CD4-positive, alpha-beta T cell treated with Interleukin-17A for 4 hours (primary cell): ENCODE data around the gene SLC29A4.
"Not testable (repeated sequence)": the region's sequence is repeated elsewhere in the genome, so short reads cannot be mapped to it uniquely, and the experiment has no call there.

Experiments
- DNase-seq: peaks from one replicate; pipeline ENCODE4 v3.0.0-alpha.2; 2020; ENCODE audit warnings: mixed read lengths

The SLC29A4 gene, protein sequence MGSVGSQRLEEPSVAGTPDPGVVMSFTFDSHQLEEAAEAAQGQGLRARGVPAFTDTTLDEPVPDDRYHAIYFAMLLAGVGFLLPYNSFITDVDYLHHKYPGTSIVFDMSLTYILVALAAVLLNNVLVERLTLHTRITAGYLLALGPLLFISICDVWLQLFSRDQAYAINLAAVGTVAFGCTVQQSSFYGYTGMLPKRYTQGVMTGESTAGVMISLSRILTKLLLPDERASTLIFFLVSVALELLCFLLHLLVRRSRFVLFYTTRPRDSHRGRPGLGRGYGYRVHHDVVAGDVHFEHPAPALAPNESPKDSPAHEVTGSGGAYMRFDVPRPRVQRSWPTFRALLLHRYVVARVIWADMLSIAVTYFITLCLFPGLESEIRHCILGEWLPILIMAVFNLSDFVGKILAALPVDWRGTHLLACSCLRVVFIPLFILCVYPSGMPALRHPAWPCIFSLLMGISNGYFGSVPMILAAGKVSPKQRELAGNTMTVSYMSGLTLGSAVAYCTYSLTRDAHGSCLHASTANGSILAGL

DNA sequence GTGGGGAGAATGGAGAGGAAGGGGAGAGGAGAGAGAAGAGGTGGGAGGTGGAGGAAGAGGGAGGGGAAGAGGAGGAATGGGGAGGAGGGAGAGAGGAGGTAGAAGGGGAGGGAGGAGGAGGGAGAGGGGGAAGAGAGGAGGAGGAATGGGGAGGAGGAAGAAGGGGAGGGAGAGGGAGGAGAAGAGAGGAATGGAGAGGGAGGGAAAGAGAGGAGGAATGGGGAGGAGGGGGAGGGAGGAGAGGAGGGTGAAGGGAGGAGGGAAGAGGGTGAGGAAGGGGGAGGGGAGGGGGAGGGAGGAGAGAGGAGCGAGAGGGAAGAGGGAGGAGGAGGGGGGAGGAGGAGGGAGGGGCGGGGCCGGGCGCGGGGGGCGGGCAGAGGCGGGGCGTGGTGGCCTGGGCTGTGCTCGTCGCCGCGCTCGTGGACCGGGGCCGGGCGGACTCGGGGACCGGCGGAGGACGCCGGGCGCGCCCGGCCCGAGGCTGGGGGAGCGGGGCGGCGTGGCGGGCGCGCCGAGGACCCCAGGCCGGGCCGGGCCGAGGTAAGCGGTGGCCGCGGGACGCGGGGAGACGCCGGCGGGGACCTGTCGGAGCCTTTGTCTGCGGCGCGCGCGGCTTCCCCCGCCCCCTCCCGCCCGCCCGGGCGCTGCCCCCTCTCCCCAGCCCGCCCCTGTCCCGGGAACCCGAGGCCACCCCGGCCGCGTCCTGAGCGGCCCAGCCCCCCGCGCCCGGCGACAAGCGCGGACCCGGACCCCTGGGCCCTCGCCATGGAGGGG lies at the start of gene SLC29A4:
TSS of gene SLC29A4 (plus strand) at position 401 of the 774 bp plus-strand sequence. CDS start 4,874 bp downstream, outside the sequence.
- peak; percentile 64 for DNase-seq

DNA sequence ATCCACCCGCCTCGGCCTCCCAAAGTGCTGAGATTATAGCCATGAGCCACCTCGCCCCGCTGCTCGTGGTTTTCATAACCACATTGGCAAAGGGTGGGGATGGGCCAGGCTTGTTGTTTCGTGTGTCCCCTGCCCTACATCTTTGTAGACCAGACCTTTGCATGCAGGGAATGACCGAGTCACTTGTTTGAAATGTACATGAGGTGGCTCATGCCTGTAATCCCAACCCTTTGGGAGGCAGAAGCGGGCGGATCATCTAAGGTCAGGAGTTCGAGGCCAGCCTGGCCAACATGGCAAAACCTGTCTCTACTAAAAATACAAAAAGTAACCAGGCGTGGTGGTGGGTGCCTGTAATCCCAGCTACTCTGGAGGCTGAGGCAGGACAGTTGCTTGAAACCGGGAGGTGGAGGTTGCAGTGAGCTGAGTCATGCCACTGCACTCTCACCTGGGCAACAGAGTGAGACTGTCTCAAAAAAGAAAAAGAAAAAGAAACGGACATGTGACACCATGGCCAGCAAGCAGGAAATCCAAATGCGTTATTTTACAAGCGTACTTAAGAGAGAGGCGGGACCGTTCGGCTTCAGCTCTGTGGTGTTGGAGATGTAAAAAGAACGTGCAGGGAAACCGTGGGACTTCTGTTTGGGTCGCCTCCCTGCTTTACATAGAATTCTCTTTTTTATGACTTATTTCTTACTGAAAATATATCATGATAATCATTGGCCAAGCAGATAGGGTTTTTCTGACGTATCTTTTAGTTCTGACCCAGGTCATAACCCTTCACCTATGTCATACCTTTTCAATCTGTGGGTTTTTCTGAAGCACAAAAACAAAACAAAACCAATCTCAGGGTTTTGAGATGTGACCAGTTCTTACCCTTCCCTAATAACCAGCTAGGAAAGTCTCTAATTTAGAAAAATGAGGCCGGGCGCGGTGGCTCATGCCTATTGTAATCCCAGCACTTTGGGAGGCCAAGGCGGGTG lies 47.6 kb upstream of the SLC29A4 start:
- no peak for DNase-seq

DNA sequence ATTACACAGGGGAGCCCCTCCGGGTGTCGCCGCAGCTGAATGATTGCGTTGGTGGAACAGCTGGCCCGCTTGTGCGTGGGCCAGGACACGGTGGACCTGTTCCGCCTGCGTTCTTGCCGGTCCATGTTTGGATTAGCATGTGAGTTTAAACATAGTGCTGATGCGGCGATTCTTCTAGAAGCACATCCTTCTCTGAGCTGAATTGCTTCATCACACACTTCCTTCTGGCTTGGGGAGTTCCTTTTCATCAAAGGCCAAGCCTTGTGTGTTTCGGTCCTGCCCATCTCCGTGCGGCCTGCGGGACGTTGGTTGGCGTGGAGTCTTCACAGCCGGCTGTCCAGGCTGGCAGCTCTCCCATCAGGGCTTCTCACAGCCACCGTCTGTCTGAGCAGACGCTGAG lies 45.5 kb upstream of the SLC29A4 start:
- DNase-seq: no peak

DNA sequence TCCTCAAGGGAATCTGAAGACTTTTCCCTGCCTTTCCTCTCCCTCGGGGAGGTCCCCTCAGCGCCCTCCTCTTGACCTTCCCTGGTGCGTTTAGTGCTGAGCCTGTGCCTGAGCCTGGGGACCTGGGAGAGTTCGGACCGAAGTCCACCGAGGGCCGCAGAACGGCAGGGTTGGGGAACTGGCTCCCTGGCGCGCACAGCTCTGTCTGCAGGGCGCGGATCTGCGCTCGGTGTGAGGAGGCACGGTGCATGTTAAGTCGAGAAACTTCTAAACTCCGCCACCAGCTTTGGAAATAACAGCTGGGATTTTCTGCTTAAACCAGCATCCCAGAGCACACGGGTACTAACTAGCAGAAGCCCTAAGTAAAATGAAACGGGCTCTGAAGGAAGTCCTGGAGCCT lies 44.2 kb upstream of the SLC29A4 start:
- DNase-seq: no peak

DNA sequence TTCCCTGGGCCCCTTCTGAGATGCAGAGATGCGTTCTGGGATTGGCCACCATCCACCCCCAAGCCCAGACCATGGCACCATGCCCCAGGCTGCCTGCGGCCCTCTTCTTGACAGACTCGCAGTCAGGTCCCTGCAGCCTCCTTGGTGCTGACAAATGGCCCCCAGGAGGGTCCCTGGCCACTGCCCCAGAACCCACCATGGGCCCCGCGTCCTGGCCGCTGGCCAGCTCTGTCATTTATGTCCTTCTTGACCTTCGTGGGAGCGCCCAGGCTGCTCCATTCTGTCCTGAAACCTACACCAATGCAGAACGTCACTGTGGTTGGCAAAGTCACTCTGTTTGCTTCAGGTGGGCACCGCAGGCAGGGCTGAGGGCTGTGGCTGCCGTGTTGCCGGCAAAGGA lies 39.5 kb upstream of the SLC29A4 start:
- no peak for DNase-seq

DNA sequence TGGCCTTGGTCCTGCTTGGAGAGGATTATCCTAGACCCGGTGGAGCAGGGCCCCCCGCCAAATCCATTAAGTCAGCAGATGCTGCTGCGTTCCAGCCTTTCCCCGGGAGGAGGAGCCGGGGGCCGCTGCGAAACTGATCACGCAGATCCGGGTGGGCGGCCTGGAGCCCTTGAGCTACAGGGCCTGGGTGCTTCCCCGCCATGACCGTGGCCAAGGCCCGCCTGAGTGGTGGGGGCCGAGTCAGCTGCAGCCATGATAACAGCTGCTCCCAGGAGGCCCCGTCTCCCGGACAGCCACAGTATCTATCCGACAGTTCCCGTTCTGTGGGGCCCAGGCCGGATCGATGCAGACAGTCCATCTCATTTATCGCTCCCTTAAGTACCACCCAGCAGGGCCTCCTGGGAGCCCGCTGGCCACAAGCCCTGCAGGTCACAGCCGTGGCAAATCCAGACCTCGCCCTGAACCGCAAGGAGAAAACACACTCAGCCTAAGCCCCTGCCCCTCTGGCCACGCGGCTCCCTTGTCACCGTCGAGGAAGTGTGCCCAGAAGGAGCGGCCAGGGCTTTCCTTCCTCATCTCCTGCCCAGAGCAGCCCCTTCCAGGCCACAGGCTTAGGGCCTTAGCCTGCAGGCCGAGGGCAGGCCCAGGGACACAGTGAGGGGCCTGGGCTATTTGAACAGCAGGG lies 34.4 kb upstream of the SLC29A4 start:
- no peak for DNase-seq

DNA sequence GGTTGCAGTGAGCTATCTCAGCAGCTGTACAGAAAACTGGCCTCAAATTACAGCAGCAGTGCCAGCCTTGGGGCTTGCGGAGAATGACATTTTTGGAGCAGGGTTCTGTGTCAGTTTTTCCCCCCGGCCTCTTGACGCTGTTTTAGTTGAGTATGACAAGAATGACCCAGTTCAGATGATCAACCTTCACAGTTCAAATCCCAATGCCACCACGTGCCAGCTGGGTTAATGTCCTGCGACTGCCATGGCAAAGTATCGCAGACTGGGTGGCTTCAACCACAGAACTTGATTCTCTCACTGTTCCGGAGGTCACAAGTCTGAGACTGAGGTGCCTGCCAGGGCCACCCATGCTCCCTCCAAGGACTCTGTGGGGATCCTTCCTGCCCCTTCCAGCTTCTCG lies 32.0 kb upstream of the SLC29A4 start:
- DNase-seq: not testable (repeated sequence)

DNA sequence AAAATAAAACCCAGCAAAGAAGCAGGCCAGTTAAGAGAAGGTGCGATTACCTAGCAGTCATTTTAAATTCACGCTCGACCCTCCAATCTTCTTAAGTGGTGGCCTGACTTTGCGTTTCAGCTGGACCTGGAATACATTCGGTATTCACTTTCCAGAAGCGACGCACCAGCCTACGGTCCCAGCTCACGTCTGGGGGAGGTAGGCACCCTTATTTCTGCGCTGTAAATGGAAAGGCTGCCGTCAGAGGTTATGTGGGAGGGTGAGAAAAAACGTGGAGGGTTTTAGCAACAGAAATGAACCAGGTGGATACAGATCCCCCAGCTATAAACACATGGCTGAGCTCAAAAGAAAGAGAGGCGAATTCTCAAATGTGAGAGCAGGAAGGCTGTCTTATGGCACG lies 29.2 kb upstream of the SLC29A4 start:
- not testable (repeated sequence) for DNase-seq

DNA sequence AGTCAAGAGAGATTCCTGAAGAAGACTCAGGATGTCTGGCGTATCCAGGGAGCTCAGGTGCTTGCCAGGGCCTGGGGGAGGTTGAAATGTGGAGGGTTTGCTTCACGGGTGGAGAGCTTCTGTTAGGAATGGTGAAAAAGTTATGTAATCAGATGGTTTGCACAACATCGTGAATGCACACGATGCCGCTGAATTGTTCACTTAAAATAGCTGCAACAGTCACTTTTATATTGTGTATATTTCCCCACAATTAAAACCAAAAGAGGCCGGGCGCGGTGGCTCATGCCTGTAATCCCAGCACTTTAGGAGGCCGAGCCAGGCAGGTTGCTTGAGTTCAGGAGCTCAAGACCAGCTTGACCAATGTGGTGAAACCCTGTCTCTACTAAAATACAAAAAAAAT lies 28.4 kb upstream of the SLC29A4 start:
- not testable (repeated sequence) for DNase-seq

DNA sequence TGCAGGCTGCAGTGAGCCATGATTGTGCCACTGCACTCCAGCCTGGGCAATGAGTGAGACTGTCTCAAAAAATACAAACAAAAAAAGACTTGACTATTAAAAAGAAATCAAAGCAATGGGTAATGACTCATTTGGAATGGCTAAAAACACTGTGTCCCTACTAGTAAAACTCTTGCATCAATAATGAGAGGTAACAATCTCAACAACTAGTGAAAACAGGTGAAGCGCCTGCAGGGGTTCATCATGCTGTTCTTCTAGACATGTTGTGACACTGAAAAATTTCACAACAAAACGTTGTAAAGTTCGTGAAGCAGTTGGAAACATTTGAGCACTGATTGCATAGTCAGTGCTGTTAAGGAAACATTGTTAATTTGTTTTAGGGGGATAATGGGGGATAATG lies 26.9 kb upstream of the SLC29A4 start:
- no peak for DNase-seq

DNA sequence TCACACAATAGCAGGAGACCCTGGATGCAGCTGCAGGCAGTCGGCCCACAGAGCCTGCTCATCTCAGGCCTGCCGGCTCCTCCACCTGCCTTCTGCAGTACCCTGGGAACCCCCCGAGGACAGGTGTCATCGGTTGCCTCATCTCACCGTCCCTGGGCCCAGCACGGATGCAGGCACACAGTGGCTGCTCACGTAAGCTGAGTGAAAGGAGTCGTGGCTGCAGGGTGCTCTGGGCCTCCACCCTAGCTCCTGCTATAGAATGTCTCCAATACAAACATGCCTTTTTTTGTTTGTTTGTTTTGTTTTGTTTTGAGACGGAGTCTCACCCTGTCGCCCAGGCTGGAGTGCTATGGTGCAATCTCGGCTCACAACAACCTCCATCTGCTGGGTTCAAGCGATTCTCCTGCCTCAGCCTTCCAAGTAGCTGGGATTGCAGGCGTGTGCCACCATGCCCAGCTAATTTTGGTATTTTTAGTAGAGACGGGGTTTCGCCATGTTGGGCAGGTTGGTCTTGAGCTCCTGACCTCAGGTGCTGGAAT lies 22.1 kb upstream of the SLC29A4 start:
- not testable (repeated sequence) for DNase-seq

DNA sequence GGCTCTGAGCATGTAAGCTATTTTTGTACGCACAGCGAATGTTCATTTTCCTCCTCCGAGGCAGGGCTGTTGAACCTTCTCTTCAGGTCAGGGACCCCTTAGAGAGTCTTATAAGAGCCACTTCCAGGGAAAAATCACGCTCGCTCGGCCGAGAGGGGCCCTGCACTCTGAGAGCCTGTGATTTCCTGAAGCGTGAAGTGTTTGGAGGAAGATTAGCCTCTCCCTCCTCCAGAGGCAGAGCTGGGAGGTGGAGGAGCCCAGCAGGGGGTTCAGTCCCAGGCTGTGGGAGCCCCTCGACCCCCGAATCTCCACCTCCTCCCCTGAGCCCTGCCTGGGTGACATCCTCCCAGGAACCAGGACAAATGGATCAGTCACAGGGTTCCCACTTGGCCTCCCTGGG lies 19.7 kb upstream of the SLC29A4 start:
- not testable (repeated sequence) for DNase-seq

DNA sequence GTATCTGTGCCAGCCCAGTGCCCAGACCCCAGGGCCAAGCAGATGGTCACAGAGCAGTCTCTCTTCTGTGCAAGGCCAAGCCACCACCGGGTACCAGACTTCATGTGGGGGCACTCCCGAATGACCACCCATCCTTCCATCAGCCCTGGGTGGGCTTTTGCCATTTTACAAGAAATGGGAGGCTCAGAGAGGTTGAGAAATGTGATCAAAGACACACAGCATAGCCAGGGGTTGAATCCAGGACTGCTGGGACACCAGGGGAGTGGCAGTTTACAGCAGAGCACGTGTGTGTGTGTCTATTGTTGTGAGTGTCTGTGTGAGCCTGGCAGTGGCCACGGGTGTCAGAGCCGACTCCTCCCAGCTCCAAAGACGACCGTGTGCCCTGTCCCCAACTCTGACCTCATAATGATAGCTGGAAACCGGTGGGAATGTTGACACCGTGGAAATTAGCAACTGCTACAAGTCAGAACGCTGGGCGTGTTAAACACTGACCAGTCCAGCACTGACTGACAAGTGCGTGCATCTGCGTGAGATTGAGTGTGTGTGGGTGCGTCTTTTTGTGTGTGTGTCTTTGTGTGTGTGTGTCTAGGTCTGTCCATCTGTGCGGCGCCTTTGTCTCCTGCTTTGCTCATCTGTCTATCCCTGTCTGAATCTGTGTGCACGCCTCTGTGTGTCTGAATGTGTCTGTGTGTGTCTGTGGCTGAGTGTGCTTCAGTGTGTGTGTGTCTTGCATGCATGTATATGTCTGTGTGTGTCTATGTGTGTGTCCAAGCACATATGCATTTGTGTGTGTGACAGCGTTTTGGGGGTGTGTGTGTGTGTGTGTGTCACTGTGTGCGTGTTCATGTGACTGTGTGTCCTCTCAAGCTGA lies 17.2 kb upstream of the SLC29A4 start:
- no peak for DNase-seq

DNA sequence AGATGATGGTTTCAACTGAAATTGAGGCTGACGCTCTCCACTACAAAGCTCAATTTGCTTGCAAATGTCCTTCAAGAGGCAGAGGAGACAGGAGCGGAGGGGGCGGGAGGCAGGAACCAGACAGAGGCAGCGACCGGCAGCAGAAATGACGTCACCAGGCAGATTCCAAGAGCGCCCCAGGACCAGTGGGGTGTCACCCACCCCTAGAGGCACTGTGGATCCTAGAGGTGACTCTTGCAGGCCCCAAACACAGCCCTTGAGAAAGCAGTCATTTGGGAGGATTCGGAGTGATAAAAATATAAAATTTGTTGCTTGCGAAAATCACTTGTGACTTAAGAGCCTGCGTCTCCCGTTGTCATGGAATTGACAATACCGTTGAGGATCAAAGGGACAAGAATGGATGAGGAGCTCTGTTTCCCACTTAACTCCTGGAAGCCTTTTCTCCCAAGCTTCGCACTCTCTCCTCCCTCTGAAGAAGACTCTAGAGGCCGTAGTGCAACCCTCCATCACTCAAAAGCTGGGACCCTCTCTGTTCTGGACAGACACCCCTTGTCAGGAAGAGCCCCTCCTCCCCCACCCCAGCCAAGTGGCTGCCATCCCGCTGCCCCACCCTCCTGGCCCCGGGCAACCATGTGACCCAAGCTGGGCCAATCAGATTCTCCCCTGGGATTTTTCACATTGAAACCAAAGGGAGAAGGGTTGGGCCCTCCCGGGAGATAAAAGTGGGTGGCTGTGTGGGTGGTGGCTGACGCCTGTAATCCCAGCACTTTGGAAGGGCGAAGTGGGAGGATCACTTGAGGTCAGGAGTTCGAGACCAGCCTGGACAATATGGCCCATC lies 16.3 kb upstream of the SLC29A4 start:
- no peak for DNase-seq

DNA sequence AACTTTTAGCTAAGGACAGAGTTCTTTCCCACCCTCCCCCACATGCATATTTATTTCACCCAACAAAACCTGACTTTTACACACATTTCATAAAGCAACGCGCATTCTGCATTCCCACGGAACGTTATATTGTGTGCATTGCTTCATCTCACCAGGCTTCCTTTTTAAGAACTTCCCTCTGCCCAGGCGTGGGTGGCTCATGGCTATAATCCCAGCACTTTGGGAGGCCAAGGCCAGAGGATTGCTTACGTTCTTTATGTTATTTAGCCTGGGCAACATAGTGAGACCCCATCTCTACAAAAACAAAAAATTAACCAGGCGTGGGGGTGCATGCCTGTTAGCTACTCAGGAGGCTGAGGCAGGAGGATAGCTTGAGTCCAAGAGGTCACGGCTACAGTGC lies 14.9 kb upstream of the SLC29A4 start:
- DNase-seq: not testable (repeated sequence)

DNA sequence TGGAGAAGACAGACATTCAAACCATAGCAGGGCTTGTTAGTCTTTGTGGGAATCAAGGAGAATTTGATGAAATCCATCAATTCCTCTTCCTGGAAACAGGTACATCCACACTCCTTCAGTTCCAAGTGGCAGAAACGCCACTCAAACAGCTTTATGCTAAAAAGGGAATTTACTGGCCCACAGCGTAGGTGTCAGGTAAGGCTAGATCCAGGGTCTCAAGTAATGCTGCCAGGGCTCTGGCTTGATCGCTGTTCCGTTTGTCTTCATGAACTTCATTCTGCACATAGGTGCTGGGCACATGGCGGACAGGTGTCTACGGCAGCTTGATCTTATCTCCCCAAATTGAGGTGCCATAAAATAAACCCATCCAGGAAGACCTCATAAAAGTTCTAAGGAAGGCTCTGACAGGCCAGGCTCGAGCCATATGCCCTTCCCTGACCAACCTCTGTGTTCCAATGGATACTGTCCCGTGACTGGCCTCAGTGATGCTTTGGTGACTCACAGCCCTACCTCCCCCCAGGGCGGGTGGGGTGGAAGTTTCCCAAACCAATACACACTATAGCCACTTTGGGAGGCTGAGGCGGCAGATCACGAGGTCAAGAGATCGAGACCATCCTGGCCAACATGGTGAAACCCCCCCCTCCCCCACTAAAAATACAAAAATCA lies 12.6 kb upstream of the SLC29A4 start:
- not testable (repeated sequence) for DNase-seq

DNA sequence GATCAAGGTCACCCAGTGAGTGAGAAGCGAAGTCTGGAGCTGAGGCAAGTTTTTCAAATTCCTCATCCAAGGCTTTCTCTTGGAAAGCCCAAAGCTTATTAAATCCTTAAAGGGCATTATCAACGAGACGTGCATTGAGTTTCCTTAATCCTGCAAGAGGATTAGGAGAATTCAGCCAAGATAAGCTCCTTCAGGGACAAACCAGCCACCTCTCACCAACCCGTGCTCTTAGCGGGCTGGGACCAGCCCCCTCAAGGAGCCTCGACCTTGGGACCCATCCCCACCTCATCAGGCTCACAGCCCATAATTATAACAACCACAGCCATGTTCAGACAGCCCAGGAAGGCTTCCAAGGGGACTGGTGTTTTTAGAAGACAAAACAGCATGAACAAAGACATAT lies 12.0 kb upstream of the SLC29A4 start:
- no peak for DNase-seq

DNA sequence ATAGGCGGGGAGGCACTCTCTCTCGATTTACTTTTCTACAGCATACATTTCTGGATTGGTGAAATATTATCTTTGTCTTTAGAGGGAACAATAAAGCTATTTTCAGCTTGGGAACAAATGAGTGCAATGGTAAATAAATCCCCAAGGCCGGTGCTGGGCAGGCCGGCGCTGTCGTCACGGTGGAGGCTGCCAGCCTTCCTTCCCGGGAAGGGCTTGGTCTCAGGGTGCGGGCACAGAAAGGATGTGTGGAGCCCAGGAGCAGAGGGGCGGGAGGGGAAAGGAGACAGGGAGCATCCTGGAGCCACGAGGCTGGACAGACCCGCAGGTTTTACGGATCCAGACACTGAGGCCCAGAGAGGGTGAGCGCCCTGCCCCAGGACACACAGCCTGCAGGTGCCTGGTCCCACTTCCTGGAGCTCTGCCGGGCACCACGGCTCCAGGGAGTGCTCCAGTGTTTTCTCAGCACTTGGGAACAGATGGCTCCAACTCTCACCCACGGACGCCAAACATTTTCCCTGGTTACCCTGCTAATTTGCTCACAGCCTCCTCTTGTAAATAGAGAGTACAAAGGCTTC lies 8.8 kb upstream of the SLC29A4 start:
- DNase-seq: not testable (repeated sequence)

DNA sequence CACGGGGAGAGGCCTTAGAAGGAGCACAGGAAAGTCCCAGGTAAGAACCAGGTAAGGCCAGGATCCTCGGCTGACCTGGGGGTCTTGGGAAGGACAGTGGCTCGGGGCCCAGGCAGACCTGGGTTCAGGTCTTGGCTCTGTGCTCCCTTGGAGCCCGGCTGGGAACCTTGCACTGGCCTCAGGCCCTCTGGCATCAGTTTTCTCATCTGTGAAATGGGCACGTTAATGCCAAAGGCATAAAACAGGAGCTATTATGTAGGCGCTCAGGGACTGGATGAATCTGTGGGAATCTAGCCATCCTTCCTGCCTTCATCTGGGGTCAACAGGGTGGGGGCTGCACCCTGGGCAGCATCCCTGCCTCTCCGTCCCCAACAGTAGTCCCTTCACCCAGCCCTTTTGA lies 8.3 kb upstream of the SLC29A4 start:
- no peak for DNase-seq
